Measurements from ENCODE around the gene PNMA5.

DNA sequence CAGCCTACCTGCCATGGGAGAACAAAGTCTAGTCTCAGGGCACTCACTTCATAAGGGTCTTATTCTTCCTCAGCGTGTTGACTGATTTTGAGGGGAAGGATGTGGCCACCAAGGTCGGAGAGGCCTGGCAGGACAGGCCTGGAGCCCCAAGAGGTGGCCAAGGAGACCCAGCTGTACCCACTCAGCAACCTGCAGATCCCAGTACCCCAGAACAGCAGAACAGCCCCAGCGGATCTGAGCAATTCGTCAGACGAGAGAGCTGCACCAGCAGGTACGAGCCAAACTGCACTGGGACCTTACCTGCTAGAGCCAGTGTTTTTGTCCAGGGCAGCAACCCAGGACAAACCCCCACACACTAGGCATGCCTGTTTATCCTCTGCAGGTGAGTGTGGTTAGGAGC is 34.3 kb downstream of the PNMA5 start:
- TF ChIP-seq, protein P1, sequence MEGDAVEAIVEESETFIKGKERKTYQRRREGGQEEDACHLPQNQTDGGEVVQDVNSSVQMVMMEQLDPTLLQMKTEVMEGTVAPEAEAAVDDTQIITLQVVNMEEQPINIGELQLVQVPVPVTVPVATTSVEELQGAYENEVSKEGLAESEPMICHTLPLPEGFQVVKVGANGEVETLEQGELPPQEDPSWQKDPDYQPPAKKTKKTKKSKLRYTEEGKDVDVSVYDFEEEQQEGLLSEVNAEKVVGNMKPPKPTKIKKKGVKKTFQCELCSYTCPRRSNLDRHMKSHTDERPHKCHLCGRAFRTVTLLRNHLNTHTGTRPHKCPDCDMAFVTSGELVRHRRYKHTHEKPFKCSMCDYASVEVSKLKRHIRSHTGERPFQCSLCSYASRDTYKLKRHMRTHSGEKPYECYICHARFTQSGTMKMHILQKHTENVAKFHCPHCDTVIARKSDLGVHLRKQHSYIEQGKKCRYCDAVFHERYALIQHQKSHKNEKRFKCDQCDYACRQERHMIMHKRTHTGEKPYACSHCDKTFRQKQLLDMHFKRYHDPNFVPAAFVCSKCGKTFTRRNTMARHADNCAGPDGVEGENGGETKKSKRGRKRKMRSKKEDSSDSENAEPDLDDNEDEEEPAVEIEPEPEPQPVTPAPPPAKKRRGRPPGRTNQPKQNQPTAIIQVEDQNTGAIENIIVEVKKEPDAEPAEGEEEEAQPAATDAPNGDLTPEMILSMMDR (IDR thresholded peaks at IDR 0.05; ENCODE audit: low read depth, low read length), result no peak
- no peak for TF ChIP-seq EZH2phosphoT487 (IDR thresholded peaks at IDR 0.05; ENCODE audit: low read depth)
